Measurements from ENCODE around the gene ZSWIM7. TPM values are rescaled to one million over a fixed set of nuclear protein-coding genes. Genes with fewer than 3 reads are reported as not detected.

ZSWIM7 gene
- total RNA-seq, 2 experiments from 2014 or later = 27.2 to 33.2 TPM

- H3K79me2 ChIP-seq (ENCODE audit: insufficient read depth, low read depth, low read length) = no peaks in the 10 kb centered on the region
- intact Hi-C loops (cut with micrococcal nuclease; ENCODE audit: unreplicated experiment) = no loop called here
Observed at GRCh38 chr17:15952048-15952532, 47.4 kb downstream of the ZSWIM7 start.

GRCh38 chr17:15951368-15952047, 48.0 kb downstream of the ZSWIM7 start:
- H3K79me2 ChIP-seq (ENCODE audit: insufficient read depth, low read depth, low read length) = no peaks in the 10 kb centered on the region
- no peak overlapping the region for H3K4me3 ChIP-seq (ENCODE audit: low read depth, low read length, poor library complexity, severe bottlenecking)
- H3K36me3 ChIP-seq (ENCODE audit: insufficient read depth, low read length) = no peaks in the 10 kb centered on the region
- H2AFZ ChIP-seq (ENCODE audit: low read length) = no peak overlapping the region
- no peak overlapping the region for H3K27ac ChIP-seq (ENCODE audit: low read depth, low read length, poor library complexity, severe bottlenecking)
- H3K4me2 ChIP-seq (ENCODE audit: low read length) = no peak overlapping the region
- no TSS peak for BruUV-seq (replicated peaks)
- CTCF ChIA-PET (ENCODE audit: unreplicated experiment) = no interaction called here
- no peak for TF ChIP-seq CTCF (conservative IDR thresholded peaks at IDR 0.05; ENCODE audit: low read length)
- TF ChIP-seq EZH2phosphoT487 (IDR thresholded peaks at IDR 0.05; ENCODE audit: borderline replicate concordance, low read depth, low read length) = no peak
- DNase-seq (ENCODE audit: low spot score) = no peak
- H4K20me1 ChIP-seq (ENCODE audit: insufficient read depth, low read length) = no peaks in the 10 kb centered on the region
- intact Hi-C loops (cut with micrococcal nuclease; ENCODE audit: unreplicated experiment) = no loop called here
- H3K4me1 ChIP-seq (ENCODE audit: insufficient read depth, low read length, poor library complexity, severe bottlenecking) = no peaks in the 10 kb centered on the region
- no peaks in the 10 kb centered on the region for H3K9me2 ChIP-seq (ENCODE audit: insufficient read depth, low read length)
- no peaks in the 10 kb centered on the region for H3K9me3 ChIP-seq (ENCODE audit: low read length)
- POLR2A ChIA-PET = no interaction called here

More at GRCh38 chr17:15952048-15952532, 47.4 kb downstream of the ZSWIM7 start:
- CTCF ChIA-PET (ENCODE audit: unreplicated experiment) = no interaction called here
- Histone ChIP-seq H4K20me1 (ENCODE audit: insufficient read depth, low read length) (no peaks in the 10 kb centered on the region), H3K9me3 (ENCODE audit: low read length) (no peaks in the 10 kb centered on the region), H3K4me3 (ENCODE audit: low read depth, low read length, poor library complexity, severe bottlenecking) (no peak overlapping the region), H3K4me2 (ENCODE audit: low read length) (no peak overlapping the region), H3K4me1 (ENCODE audit: insufficient read depth, low read length, poor library complexity, severe bottlenecking) (no peaks in the 10 kb centered on the region), H3K36me3 (ENCODE audit: insufficient read depth, low read length) (no peaks in the 10 kb centered on the region), H3K9me2 (ENCODE audit: insufficient read depth, low read length) (no peaks in the 10 kb centered on the region), H2AFZ (ENCODE audit: low read length) (no peak overlapping the region), H3K27ac (ENCODE audit: low read depth, low read length, poor library complexity, severe bottlenecking) (no peak overlapping the region)
- DNase-seq (ENCODE audit: low spot score) = no peak
- POLR2A ChIA-PET = no interaction called here
- TF ChIP-seq EZH2phosphoT487 (IDR thresholded peaks at IDR 0.05; ENCODE audit: borderline replicate concordance, low read depth, low read length) (no peak), CTCF (conservative IDR thresholded peaks at IDR 0.05; ENCODE audit: low read length) (no peak)
- BruUV-seq (replicated peaks) = no TSS peak

GRCh38 chr17:15947976-15948752, 51.3 kb downstream of the ZSWIM7 start:
- ChIA-PET CTCF (ENCODE audit: unreplicated experiment) (no interaction called here), POLR2A (no interaction called here)
- Histone ChIP-seq H3K79me2 (ENCODE audit: insufficient read depth, low read depth, low read length) (no peaks in the 10 kb centered on the region), H3K4me2 (ENCODE audit: low read length) (no peak overlapping the region), H3K4me1 (ENCODE audit: insufficient read depth, low read length, poor library complexity, severe bottlenecking) (no peaks in the 10 kb centered on the region), H2AFZ (ENCODE audit: low read length) (no peak overlapping the region), H3K27ac (ENCODE audit: low read depth, low read length, poor library complexity, severe bottlenecking) (no peak overlapping the region), H3K9me2 (ENCODE audit: insufficient read depth, low read length) (no peaks in the 10 kb centered on the region), H3K9me3 (ENCODE audit: low read length) (no peaks in the 10 kb centered on the region), H4K20me1 (ENCODE audit: insufficient read depth, low read length) (no peaks in the 10 kb centered on the region), H3K36me3 (ENCODE audit: insufficient read depth, low read length) (no peaks in the 10 kb centered on the region), H3K4me3 (ENCODE audit: low read depth, low read length, poor library complexity, severe bottlenecking) (no peak overlapping the region)
- intact Hi-C loops (cut with micrococcal nuclease; ENCODE audit: unreplicated experiment) = no loop called here
- DNase-seq (ENCODE audit: low spot score) = no peak
- no TSS peak for BruUV-seq (replicated peaks)
- TF ChIP-seq EZH2phosphoT487 (IDR thresholded peaks at IDR 0.05; ENCODE audit: borderline replicate concordance, low read depth, low read length) = no peak
- no peak for TF ChIP-seq CTCF (conservative IDR thresholded peaks at IDR 0.05; ENCODE audit: low read length)
